Stimulated activated CD4-positive, alpha-beta T cell treated with anti-CD3 and anti-CD28 coated beads, Interleukin-4, amount 100 ng/mL, for 1 hour (primary cell): ENCODE measurements around the gene ULK4.

Experiments used
- DNase-seq: peaks from one replicate; pipeline ENCODE4 v3.0.0-alpha.2; 2020

The ULK4 gene

GRCh38 chr3:41243183-41243582 lies 718.7 kb downstream of the ULK4 start:
- no peak for DNase-seq

DNA sequence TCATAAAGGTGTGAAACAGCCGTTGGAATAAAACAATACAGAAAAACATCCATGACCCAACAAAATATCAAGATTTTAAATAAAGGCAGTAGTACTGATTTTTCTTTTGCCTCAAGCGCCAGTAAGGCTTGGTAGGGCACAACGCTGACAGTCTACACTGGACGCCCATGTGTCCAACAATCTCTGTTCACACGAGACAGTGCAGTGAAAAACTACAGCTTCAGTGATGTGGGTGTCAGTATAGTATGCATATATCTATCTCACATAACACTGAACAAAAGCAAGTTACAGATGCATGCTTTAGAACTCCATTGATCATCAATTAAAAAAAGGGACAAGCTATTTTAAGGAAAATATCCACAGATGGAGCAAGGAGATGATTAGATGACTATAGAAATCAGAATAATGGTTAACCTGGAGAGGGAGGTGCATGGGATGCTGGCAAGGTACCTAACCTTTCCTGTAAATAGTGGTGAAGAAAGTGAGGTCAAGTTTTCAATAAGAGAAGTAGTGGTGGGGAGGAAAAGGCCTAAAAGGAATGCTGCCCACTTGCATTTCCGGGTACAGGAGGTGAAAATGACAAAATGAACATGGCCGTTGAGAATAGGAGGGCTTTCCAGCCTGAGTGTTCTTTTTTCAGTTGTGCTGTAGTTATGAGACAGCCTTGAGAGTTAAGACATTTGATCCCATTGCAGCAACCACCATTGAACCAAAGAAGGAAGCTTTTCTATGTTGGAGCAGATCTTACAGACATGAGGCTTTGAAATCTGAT lies 719.9 kb downstream of the ULK4 start:
- no peak for DNase-seq

GRCh38 chr3:41241161-41241560 lies 720.7 kb downstream of the ULK4 start:
- DNase-seq, result no peak

DNA sequence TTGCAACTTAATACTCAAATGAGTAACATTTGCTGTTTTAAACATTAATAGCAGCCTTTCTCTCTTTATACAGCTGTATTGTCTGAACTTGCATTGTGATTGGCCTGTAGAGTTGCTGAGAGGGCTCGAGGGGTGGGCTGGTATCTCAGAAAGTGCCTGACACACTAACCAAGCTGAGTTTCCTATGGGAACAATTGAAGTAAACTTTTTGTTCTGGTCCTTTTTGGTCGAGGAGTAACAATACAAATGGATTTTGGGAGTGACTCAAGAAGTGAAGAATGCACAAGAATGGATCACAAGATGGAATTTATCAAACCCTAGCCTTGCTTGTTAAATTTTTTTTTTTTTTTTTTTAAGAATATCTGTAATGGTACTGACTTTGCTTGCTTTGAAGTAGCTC lies 722.3 kb downstream of the ULK4 start:
- no peak for DNase-seq

GRCh38 chr3:41237907-41238306 lies 724.0 kb downstream of the ULK4 start:
- no peak for DNase-seq

GRCh38 chr3:41236228-41236627 lies 725.7 kb downstream of the ULK4 start:
- no peak for DNase-seq

GRCh38 chr3:41234823-41235721 lies 726.8 kb downstream of the ULK4 start:
- no peak for DNase-seq

DNA sequence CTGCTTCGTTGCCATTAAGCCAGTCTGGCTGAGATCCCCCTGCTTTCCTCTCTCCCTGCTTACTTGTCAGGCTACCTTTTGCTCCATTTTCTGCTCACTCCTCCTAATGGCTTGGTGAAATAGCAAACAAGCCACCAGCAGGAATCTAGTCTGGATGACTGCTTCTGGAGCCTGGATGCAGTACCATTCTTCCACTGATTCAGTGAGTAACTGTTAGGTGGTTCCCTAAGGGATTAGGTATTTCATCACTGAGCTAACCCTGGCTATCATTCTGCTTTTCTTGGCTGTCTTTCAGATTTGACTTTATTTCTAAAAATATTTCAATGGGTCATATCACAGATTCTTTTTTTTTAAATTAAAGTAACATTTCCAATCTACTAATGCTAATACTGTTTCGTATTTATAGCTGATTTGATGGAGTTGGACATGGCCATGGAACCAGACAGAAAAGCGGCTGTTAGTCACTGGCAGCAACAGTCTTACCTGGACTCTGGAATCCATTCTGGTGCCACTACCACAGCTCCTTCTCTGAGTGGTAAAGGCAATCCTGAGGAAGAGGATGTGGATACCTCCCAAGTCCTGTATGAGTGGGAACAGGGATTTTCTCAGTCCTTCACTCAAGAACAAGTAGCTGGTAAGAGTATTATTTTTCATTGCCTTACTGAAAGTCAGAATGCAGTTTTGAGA lies 737.6 kb downstream of the ULK4 start:
- DNase-seq, result no peak

DNA sequence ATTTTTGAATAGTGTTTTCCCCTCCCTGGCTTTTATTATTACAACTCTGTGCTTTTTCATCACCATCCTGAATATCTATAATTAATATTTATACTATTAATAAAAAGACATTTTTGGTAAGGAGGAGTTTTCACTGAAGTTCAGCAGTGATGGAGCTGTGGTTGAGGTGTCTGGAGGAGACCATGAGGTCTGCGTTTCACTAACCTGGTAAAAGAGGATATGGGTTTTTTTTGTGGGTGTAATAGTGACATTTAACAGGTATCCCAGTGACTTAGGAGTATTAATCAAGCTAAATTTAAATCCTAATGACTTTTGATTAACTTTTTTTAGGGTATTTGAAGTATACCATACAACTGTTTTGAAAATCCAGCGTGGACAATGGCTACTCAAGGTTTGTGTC lies 738.2 kb downstream of the ULK4 start:
- no peak for DNase-seq

DNA sequence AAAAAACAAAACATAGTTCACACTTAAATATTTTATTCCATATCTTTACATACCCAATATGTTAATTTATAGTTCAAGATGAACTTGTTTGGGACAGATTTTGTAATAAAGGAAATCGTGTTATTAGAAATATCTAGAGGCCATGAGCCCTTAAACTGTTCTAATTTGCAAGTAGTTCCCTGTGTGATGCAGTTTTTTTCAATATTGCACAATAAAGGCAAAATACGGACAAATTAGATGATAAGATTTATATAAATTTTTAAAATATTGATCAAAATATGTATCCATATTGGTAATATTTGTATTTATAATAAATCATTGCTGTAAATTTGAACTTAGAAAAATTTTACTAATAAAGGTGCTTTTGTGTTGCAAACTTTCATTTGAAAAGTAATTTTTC lies 738.8 kb downstream of the ULK4 start:
- DNase-seq, result no peak

GRCh38 chr3:41222501-41222900 lies 739.4 kb downstream of the ULK4 start:
- no peak for DNase-seq

- DNase-seq, result no peak
These were observed 739.9 kb downstream of the ULK4 start for GRCh38 chr3:41222012-41222411.

DNA sequence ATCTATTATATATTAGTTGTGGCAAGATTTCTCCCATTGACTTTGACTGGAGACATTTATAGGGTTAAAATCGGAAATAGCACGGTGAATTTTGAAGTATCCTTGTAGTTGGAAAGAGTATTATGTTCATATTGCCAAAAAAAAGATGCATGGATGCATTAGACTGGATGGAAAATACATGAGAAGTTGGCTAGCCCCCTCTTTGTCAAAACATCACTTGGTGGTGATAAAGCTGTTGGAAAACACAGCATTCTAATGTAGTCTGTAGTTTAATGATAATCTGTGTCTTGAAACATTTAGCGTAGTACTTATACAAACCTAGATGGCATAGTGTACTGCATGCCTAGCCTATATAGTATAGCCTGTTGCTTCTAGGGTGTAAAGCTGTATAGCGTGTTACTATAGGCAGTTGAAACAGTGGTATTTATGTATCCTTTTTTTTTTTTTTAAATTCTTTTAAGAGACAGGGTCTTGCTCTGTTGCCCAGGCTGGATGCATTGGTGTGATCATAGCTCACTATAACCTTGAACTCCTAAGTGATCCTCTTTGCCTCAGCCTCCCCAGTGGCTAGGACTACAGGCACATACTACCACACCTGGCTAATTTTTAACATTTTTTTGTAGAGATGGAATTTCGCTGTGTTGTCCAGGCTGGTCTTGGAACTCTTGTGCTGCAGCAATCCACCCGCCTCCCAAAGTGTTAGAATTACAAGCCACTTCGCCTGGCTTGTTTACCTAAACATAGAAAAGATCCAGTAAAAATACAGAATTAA lies 740.8 kb downstream of the ULK4 start:
- DNase-seq, result no peak

DNA sequence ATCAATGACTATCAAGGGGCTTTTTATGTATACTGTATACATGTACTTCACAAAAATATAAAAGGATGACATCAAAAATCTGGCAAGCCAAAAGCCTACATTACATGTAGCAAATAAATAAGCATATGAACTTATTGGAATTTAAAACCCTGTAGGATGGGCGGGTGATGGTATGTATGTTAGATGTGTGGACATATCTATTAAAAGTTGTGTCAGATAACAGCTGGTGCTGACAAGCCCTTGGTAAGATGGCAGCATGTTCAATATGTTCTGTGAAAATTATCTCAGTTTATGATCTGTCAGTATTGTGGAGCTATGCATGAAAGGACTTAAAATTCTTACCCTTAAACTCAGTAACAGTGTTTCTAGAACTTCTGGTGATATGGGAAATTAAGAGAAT lies 742.5 kb downstream of the ULK4 start:
- no peak for DNase-seq

DNA sequence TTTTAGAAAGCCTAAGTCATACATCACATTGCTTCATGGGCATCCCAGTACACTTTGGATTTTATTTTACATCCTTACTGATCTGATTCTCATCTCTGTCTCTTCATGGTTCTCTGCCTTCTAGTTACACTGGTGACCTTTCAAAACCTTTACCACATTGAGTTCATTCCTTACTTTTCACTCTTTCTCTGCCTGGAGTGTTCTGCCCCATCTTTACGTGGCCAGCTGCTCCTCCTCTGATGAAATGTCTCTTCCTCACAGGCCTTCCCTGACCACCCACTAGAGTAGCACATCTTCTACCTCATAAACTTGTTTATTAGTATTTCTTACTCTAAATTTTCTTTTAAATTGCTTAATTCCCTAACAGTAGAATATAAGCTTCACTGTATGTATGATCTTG lies 744.9 kb downstream of the ULK4 start:
- DNase-seq, result no peak

GRCh38 chr3:41216422-41216821 lies 745.5 kb downstream of the ULK4 start:
- no peak for DNase-seq

GRCh38 chr3:41213588-41213987 lies 748.3 kb downstream of the ULK4 start:
- no peak for DNase-seq

DNA sequence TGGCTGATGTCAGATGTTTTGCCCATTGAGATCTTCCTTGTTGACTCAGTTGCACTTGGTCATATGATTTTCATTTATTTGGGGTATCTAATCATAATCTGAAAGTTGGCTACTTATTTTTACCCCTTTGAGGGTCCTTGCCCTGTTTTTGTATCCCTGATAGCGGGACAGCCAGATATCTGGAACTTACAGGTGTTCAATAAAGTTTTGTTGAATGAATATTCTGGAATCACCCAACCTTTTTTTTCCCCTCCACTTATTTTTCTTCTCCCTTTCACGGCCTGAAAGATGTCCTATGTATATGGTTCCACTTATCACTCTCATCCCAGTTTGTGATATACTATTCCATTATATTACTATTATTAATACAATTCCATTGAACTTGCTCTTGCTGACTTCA lies 749.8 kb downstream of the ULK4 start:
- no peak for DNase-seq

- DNase-seq, result no peak
These were observed 750.9 kb downstream of the ULK4 start for GRCh38 chr3:41210966-41211365.

- no peak for DNase-seq
These were observed 752.3 kb downstream of the ULK4 start for GRCh38 chr3:41209646-41210045.

DNA sequence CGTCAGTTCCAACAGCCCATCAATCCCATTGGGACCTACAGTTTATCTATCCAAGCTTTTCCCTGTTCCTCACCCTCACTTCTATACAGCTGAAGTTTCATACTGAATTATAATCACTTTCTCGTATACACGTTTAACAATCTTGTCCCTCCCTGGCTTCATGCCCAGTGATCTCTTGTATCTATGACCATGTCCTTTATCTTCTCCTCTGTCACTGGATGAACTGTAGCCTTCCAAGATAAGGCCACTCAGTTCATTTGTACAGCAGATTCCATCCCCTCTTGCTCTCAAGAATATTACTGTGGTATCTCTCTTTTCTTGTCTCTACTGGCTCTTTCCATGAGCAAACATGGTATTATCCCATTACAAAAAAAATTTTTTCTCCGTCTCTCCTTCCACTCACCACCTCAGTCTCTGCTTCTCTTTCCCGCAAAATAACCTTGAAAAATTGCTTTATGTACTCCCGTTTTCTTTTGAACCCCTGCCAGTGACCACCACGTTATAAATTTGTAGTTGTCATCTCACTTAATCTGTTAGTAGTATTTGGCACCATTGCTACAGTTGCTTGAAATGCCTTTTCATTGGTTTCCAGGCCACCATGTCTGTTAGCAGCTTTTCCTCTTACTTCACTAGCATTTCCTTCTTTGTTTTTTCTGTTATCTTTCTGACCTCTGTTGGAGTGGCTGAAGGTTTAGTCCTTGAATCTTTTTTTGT lies 753.2 kb downstream of the ULK4 start:
- no peak for DNase-seq

GRCh38 chr3:41207355-41207754 lies 754.5 kb downstream of the ULK4 start:
- DNase-seq, result no peak
